CD14-positive monocyte (primary cell): ENCODE results near the gene KIF17. TPM values are rescaled to one million over a fixed set of nuclear protein-coding genes. Genes with fewer than 3 reads are reported as not detected.

Experiments
- DNase-seq, 3 donors: peaks; one replicate each; pipeline ENCODE4 v3.0.0-alpha.2; 2011 to 2022
- H2AFZ ChIP-seq: 2 replicates; pipeline ENCODE4 v1.6.0; 2012; ENCODE audit warnings: mild to moderate bottlenecking, low read depth, low read length, inconsistent platforms; ENCODE audit not compliant: insufficient read depth, poor library complexity, severe bottlenecking
- H3K27ac ChIP-seq, 2 donors: 1 replicate in 1 of 2; 2 replicates in 1 of 2; pipeline ENCODE4 v1.5.1; 2012 to 2013; ENCODE audit warnings: low read length in 2 of 2, control low read depth in 1 of 2, inconsistent platforms in 1 of 2, low read depth in 1 of 2, mild to moderate bottlenecking in 1 of 2
- H3K27me3 ChIP-seq, 2 donors: one replicate each; pipeline versions ENCODE4 v1.6.0 to v1.6.1; 2011 to 2013; ENCODE audit warnings: low read length in 2 of 2; ENCODE audit not compliant: control insufficient read depth in 2 of 2, insufficient read depth in 2 of 2
- H3K36me3 ChIP-seq, 2 donors: replicated peaks in 1 of 2; 1 replicate in 1 of 2; 2 replicates in 1 of 2; pipeline versions ENCODE4 v1.5.1 to v1.6.1; 2012 to 2013; ENCODE audit warnings: low read length in 2 of 2, control low read depth in 1 of 2, inconsistent platforms in 1 of 2, mild to moderate bottlenecking in 1 of 2; ENCODE audit not compliant: insufficient read depth in 2 of 2, control insufficient read depth in 1 of 2
- H3K4me1 ChIP-seq, 2 donors: 1 replicate in 1 of 2; 2 replicates in 1 of 2; pipeline versions ENCODE4 v1.5.1 to v1.6.1; 2012 to 2013; ENCODE audit warnings: low read length in 2 of 2, control low read depth in 1 of 2, inconsistent platforms in 1 of 2, mild to moderate bottlenecking in 1 of 2, moderate library complexity in 1 of 2; ENCODE audit not compliant: insufficient read depth in 2 of 2, control insufficient read depth in 1 of 2
- H3K4me2 ChIP-seq: replicated peaks from 2 replicates; pipeline ENCODE3; 2012; ENCODE audit warnings: low read length, moderate library complexity, mild to moderate bottlenecking; ENCODE audit not compliant: poor library complexity, severe bottlenecking; ENCODE audit errors: extremely low read depth
- H3K4me3 ChIP-seq, 3 experiments: fragments of 200-600 bp in 1 of 3; sonication (generic) in 1 of 3; replicated peaks in 1 of 3; 1 replicate in 2 of 3; 2 replicates in 1 of 3; pipeline ENCODE4 v1.5.1; 2011 to 2013; ENCODE audit warnings: low read length in 3 of 3, mild to moderate bottlenecking in 3 of 3, control low read depth in 2 of 3, low read depth in 2 of 3, inconsistent platforms in 1 of 3, moderate library complexity in 1 of 3
- H3K79me2 ChIP-seq: 2 replicates; pipeline ENCODE4 v1.6.0; 2012; ENCODE audit warnings: mild to moderate bottlenecking, control low read depth, inconsistent platforms, low read length, moderate library complexity; ENCODE audit not compliant: insufficient read depth
- H3K9ac ChIP-seq: 2 replicates; pipeline ENCODE4 v1.6.0; 2017; ENCODE audit warnings: low read length, mild to moderate bottlenecking; ENCODE audit not compliant: insufficient read depth, poor library complexity, severe bottlenecking
- H3K9me3 ChIP-seq, 2 donors: replicated peaks in 1 of 2; 1 replicate in 1 of 2; 2 replicates in 1 of 2; pipeline versions ENCODE4 v1.5.1 to v1.6.1; 2012 to 2013; ENCODE audit warnings: low read length in 2 of 2, control low read depth in 1 of 2; ENCODE audit not compliant: control insufficient read depth in 1 of 2, insufficient read depth in 1 of 2
- H4K20me1 ChIP-seq: 2 replicates; pipeline ENCODE4 v1.6.0; 2012; ENCODE audit warnings: mild to moderate bottlenecking, low read length, control low read depth, moderate library complexity; ENCODE audit not compliant: insufficient read depth
- H3K27ac Mint-ChIP-seq, 7 donors: one replicate each; pipeline ENCODE4 v1.8.0; 2020; ENCODE audit warnings: mild to moderate bottlenecking in 7 of 7, mixed read lengths in 7 of 7, moderate library complexity in 6 of 7, inconsistent platforms in 2 of 7
- H3K27me3 Mint-ChIP-seq, 3 donors: one replicate each; pipeline ENCODE4 v1.8.0; 2021 to 2022; ENCODE audit warnings: low read depth in 3 of 3, mild to moderate bottlenecking in 3 of 3, mixed read lengths in 3 of 3, moderate library complexity in 3 of 3, inconsistent platforms in 1 of 3
- H3K36me3 Mint-ChIP-seq, 2 donors: one replicate each; pipeline ENCODE4 v1.8.0; 2020; ENCODE audit warnings: mixed read lengths in 2 of 2, inconsistent platforms in 1 of 2, mild to moderate bottlenecking in 1 of 2
- H3K4me1 Mint-ChIP-seq: one replicate; pipeline ENCODE4 v1.8.0; 2020; ENCODE audit warnings: mild to moderate bottlenecking, mixed read lengths
- H3K4me3 Mint-ChIP-seq, 2 donors: one replicate each; pipeline ENCODE4 v1.8.0; 2020; ENCODE audit warnings: mild to moderate bottlenecking in 2 of 2, mixed read lengths in 2 of 2, moderate library complexity in 1 of 2
- H3K9me3 Mint-ChIP-seq, 7 donors: one replicate each; pipeline ENCODE4 v1.8.0; 2020 to 2022; ENCODE audit warnings: mixed read lengths in 7 of 7, mild to moderate bottlenecking in 6 of 7, moderate library complexity in 6 of 7, inconsistent platforms in 2 of 7
- CTCF ChIP-seq: fragments of 200-600 bp; IDR thresholded peaks from one replicate; pipeline ENCODE4 v1.8.0; 2022; ENCODE audit warnings: antibody characterized with exemption, mild to moderate bottlenecking
- WGBS: methylation state at CpG from one replicate; pipeline ENCODE4 v1.1.5; 2013; ENCODE audit warnings: missing lambda C conversion rate; ENCODE audit not compliant: insufficient coverage; 5-methylcytosine and 5-hydroxymethylcytosine counted together
- intact Hi-C, 2 donors: fragments of 100-400 bp; cut with micrococcal nuclease; formaldehyde crosslinking; loops; one replicate each; pipeline versions ENCODE4 v1.15.0 to v1.15.1; 2023
- polyA plus RNA-seq, 3 donors: library from polyadenylated mRNA; depleted of rRNA in 1 of 3; unstranded in 2 of 3; stranded (reverse) in 1 of 3; fragments of 300-500 nt in 2 of 3; fragments of >200 nt in 1 of 3; fragmentation: Illumina TruSeq in 2 of 3; gene quantifications; 1 replicate in 2 of 3; 2 replicates in 1 of 3; pipeline ENCODE4 v1.2.3, GENCODE V29; 2012 to 2021

The KIF17 gene
- polyA plus RNA-seq, 3 donors = 0.16 TPM; not detected in 2

- no peaks in the 10 kb centered on the region for H3K27me3 ChIP-seq
- 96% methylated on average over 5 of the region's 10 CpGs for WGBS
- H3K4me1 ChIP-seq = peaks cover 40 to 46% of the 10 kb centered on the region in 2 donors
- TF ChIP-seq CTCF = no peak
- H3K79me2 ChIP-seq = peaks cover 6% of the 10 kb centered on the region
- peaks cover 0 to 3% of the 10 kb centered on the region in 2 donors for H3K36me3 Mint-ChIP-seq
- no peaks in the 10 kb centered on the region for H3K9me3 ChIP-seq
- H3K9ac ChIP-seq = no peak overlapping the region
- DNase-seq = no peak
- no peaks in the 10 kb centered on the region for H3K36me3 ChIP-seq
- peaks cover 49% of the 10 kb centered on the region for H3K4me1 Mint-ChIP-seq
- no peak overlapping the region for H3K4me2 ChIP-seq
- no peaks in the 10 kb centered on the region for H4K20me1 ChIP-seq
- no peak overlapping the region for H3K4me3 Mint-ChIP-seq
- no peak overlapping the region for H3K27ac ChIP-seq
- no peaks in the 10 kb centered on the region for H3K9me3 Mint-ChIP-seq
- H3K27me3 Mint-ChIP-seq = peaks cover 0 to 1% (median 1%) of the 10 kb centered on the region in 3 donors
- intact Hi-C loops = no loop called here
- peak overlapping the region; percentile 56 for H2AFZ ChIP-seq
- H3K4me3 ChIP-seq = no peak overlapping the region
- peak overlapping the region in 1 of 7 donors; percentile 15 for H3K27ac Mint-ChIP-seq
These were observed 34.2 kb downstream of the KIF17 start for GRCh38 chr1:20683614-20684013.

GRCh38 chr1:20682571-20683236 is 35.1 kb downstream of the KIF17 start:
- Histone ChIP-seq H3K79me2 (peaks cover 6% of the 10 kb centered on the region), H3K4me1 (peaks cover 44 to 49% of the 10 kb centered on the region in 2 donors), H3K36me3 (no peaks in the 10 kb centered on the region), H4K20me1 (no peaks in the 10 kb centered on the region), H3K4me2 (peak overlapping the region; percentile 43), H3K4me3 (peak overlapping the region in 1 of 3 experiments; percentile 41), H3K9ac (peak overlapping the region; percentile 25), H3K27me3 (no peaks in the 10 kb centered on the region), H2AFZ (peak overlapping the region; percentile 63), H3K9me3 (peaks cover 0 to 3% of the 10 kb centered on the region in 2 donors), H3K27ac (no peak overlapping the region)
- DNase-seq = peak; percentile 39 to 55 (median 51)
- H3K4me3 Mint-ChIP-seq = peak overlapping the region; percentile 56 to 77
- intact Hi-C loops = no loop called here
- 28% methylated on average over 23 of the region's 24 CpGs for WGBS
- peaks cover 1 to 7% of the 10 kb centered on the region in 2 donors for H3K36me3 Mint-ChIP-seq
- H3K9me3 Mint-ChIP-seq = peaks cover 0 to 6% (median 2%) of the 10 kb centered on the region in 7 donors
- no peak for TF ChIP-seq CTCF
- peaks cover 0 to 1% (median 1%) of the 10 kb centered on the region in 3 donors for H3K27me3 Mint-ChIP-seq
- peaks cover 53% of the 10 kb centered on the region for H3K4me1 Mint-ChIP-seq
- peak overlapping the region in 1 of 7 donors; percentile 1 for H3K27ac Mint-ChIP-seq
